Skeletal muscle satellite cell (primary cell): ENCODE data around the gene RPL23. TPM values are rescaled to one million over a fixed set of nuclear protein-coding genes. Genes with fewer than 3 reads are reported as not detected.

Experiments
- H3K27me3 ChIP-seq: 2 replicates; pipeline ENCODE4 v1.7.0; 2013; ENCODE audit warnings: low read length; ENCODE audit not compliant: control insufficient read depth, insufficient read depth
- H3K36me3 ChIP-seq: 2 replicates; pipeline ENCODE4 v1.7.0; 2013; ENCODE audit warnings: mild to moderate bottlenecking, control low read depth, low read length; ENCODE audit not compliant: insufficient read depth
- H3K4me1 ChIP-seq: 2 replicates; pipeline ENCODE4 v1.7.0; 2013; ENCODE audit warnings: low read length; ENCODE audit not compliant: control insufficient read depth, insufficient read depth
- H3K4me2 ChIP-seq: 2 replicates; pipeline ENCODE4 v1.7.0; 2013; ENCODE audit warnings: mild to moderate bottlenecking, low read length
- H3K4me3 ChIP-seq: 2 replicates; pipeline ENCODE4 v1.7.0; 2013; ENCODE audit warnings: low read length
- H3K9ac ChIP-seq: 2 replicates; pipeline ENCODE4 v1.7.0; 2013; ENCODE audit warnings: mild to moderate bottlenecking, low read depth, low read length, moderate library complexity
- H3K9me3 ChIP-seq: replicated peaks from 2 replicates; pipeline ENCODE4 v1.7.0; 2013; ENCODE audit warnings: mild to moderate bottlenecking, control low read depth, low read length
- total RNA-seq: library from RNA; depleted of rRNA; stranded (reverse); fragments of >200 nt; gene quantifications from 2 replicates; pipeline ENCODE4 v1.2.3, GENCODE V29; 2012; rRNA removed

RPL23 gene
- 1,089 and 1,655 TPM in 2 replicates for total RNA-seq

GRCh38 chr17:38853292-38854219 lies at the start of gene RPL23:
Gene RPL23 (minus strand): TSS chr17:38853721. CDS start chr17:38853710, 11 bp downstream.
- Histone ChIP-seq H3K4me3 (peak within 1 kb of the TSS; percentile 78), H3K27me3 (no peaks in the 10 kb centered on the region), H3K9ac (peak within 1 kb of the TSS; percentile 97), H3K4me1 (peaks cover 24% of the 10 kb centered on the region), H3K36me3 (peaks cover 47% of the 10 kb centered on the region), H3K4me2 (peak within 1 kb of the TSS; percentile 95), H3K9me3 (no peaks in the 10 kb centered on the region)

GRCh38 chr17:38900978-38901656 lies 47.6 kb upstream of the RPL23 start:
- H3K4me1 ChIP-seq: peaks cover 74% of the 10 kb centered on the region
- H3K9ac ChIP-seq: peak overlapping the region; percentile 55
- no peaks in the 10 kb centered on the region for H3K27me3 ChIP-seq
- H3K4me3 ChIP-seq: peak overlapping the region; percentile 26
- H3K4me2 ChIP-seq: peak overlapping the region; percentile 58
- no peaks in the 10 kb centered on the region for H3K9me3 ChIP-seq
- H3K36me3 ChIP-seq: peaks cover 71% of the 10 kb centered on the region

- H3K4me1 ChIP-seq: peaks cover 83% of the 10 kb centered on the region
- no peaks in the 10 kb centered on the region for H3K27me3 ChIP-seq
- H3K4me2 ChIP-seq: peak overlapping the region; percentile 68
- peak overlapping the region; percentile 49 for H3K9ac ChIP-seq
- H3K4me3 ChIP-seq: no peak overlapping the region
- H3K36me3 ChIP-seq: peaks cover 64% of the 10 kb centered on the region
- H3K9me3 ChIP-seq: no peaks in the 10 kb centered on the region
Observed at GRCh38 chr17:38899421-38899820, 45.9 kb upstream of the RPL23 start.

- H3K9ac ChIP-seq: peak overlapping the region; percentile 49
- H3K4me2 ChIP-seq: peak overlapping the region; percentile 68
- H3K4me1 ChIP-seq: peaks cover 88% of the 10 kb centered on the region
- no peaks in the 10 kb centered on the region for H3K9me3 ChIP-seq
- no peaks in the 10 kb centered on the region for H3K27me3 ChIP-seq
- peaks cover 64% of the 10 kb centered on the region for H3K36me3 ChIP-seq
- peak overlapping the region; percentile 44 for H3K4me3 ChIP-seq
Observed at GRCh38 chr17:38898812-38899348, 45.4 kb upstream of the RPL23 start.

DNA sequence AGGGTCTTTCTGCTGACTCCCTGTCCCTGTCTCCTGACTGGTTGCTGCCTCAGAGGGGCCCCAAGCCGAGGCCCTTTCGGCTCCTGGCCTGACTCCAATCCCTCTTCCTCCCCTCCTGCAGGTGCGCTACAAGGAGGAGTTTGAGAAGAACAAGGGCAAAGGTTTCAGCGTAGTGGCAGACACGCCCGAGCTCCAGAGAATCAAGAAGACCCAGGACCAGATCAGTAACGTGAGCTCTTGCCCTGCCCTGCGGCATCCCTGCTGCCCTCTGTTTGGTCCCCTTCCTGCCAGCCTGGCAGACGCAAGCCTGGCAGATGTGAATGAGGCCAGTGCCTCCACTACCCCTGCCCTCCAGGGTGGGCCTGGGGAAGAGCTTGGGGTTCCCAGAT lies 44.8 kb upstream of the RPL23 start:
- peaks cover 90% of the 10 kb centered on the region for H3K4me1 ChIP-seq
- H3K4me3 ChIP-seq: peak overlapping the region; percentile 44
- H3K27me3 ChIP-seq: no peaks in the 10 kb centered on the region

GRCh38 chr17:38897671-38898290 lies 44.3 kb upstream of the RPL23 start:
- Histone ChIP-seq H3K27me3 (no peaks in the 10 kb centered on the region), H3K4me3 (peak overlapping the region; percentile 44), H3K4me2 (peak overlapping the region; percentile 68), H3K36me3 (peaks cover 63% of the 10 kb centered on the region), H3K9ac (peak overlapping the region; percentile 49), H3K4me1 (peaks cover 95% of the 10 kb centered on the region), H3K9me3 (no peaks in the 10 kb centered on the region)

More for the DNA sequence above, 44.8 kb upstream of the RPL23 start:
- peak overlapping the region; percentile 49 for H3K9ac ChIP-seq
- H3K9me3 ChIP-seq: no peaks in the 10 kb centered on the region
- peak overlapping the region; percentile 68 for H3K4me2 ChIP-seq
- peaks cover 63% of the 10 kb centered on the region for H3K36me3 ChIP-seq

DNA sequence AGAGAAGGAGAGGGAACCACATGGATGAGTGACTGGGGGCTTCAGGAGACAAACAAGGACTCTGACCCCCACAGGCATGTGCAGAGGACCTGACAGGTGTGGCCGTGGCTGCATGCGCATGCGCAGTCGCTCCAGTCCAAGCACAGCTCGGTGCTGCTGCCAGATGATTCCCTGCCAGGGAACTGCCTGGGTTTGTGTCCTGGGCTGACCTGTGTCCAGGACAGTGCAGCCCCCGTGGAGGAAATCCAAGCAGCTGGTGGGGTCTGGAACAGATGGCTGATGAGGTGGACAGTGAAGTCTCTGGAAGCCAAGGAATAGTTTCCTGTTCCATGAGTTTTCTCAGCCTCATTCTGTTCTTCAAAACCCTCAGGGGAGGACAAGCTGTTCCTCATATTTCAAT lies 43.7 kb upstream of the RPL23 start:
- peak overlapping the region; percentile 49 for H3K9ac ChIP-seq
- peaks cover 98% of the 10 kb centered on the region for H3K4me1 ChIP-seq
- peaks cover 66% of the 10 kb centered on the region for H3K36me3 ChIP-seq

DNA sequence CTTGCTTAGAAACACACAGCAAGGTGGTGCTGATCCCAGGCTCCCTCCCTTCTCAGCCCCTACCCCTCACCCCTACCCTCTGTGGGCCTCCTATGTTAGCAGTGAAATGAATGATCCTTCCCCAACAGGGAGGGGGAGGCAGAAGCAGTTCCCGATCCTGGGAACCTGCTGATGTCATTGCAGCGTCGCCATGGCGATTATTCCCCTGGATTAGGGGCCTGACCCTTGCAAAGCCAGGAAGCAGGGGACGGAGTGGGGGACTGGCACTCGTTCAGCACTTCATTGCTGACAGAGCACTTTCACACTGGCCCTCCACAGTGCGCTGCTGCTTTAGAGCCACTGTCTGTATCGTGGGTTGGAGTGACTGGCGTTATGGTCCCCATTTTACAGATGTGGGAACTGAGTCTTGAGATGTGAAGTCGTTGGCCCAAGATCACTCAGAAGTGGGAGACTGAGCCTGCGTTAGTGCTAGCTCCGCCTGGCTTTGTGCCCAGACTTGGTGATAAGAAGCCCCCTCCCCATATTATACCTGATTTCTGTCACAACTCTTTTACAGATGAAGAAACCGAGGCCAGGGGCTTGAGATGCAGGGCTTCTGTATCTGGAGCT lies 42.9 kb upstream of the RPL23 start:
- no peak overlapping the region for H3K4me3 ChIP-seq
- H3K9me3 ChIP-seq: no peaks in the 10 kb centered on the region
- H3K27me3 ChIP-seq: no peaks in the 10 kb centered on the region
- peaks cover 96% of the 10 kb centered on the region for H3K4me1 ChIP-seq
- peak overlapping the region; percentile 19 for H3K9ac ChIP-seq
- peak overlapping the region; percentile 68 for H3K4me2 ChIP-seq
- H3K36me3 ChIP-seq: peaks cover 68% of the 10 kb centered on the region

More for the DNA sequence above, 43.7 kb upstream of the RPL23 start:
- peak overlapping the region; percentile 68 for H3K4me2 ChIP-seq
- H3K27me3 ChIP-seq: no peaks in the 10 kb centered on the region
- peak overlapping the region; percentile 18 for H3K4me3 ChIP-seq
- no peaks in the 10 kb centered on the region for H3K9me3 ChIP-seq

DNA sequence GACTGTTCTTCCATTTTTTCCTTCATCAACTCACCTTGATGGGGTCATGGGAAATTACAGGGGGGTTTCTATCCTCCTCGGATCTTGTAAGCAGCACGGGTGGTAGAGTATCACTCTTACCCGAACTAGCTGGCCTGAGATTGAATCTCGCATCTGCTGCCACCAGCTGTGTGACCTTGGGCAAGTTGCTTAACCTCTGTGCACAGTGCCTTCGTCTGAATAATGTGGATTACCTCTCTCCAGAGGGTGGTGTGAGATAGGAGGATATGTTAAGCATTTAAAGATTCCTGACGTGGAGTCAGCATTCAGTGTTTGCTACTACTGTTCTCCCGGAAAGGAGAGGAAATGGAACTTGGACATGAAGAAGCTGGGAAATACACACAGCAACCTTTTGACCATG lies 40.8 kb upstream of the RPL23 start:
- Histone ChIP-seq H3K9me3 (no peaks in the 10 kb centered on the region), H3K4me2 (peak overlapping the region; percentile 19), H3K4me3 (peak overlapping the region; percentile 9), H3K27me3 (no peaks in the 10 kb centered on the region), H3K9ac (peak overlapping the region; percentile 27), H3K36me3 (peaks cover 84% of the 10 kb centered on the region), H3K4me1 (peaks cover 75% of the 10 kb centered on the region)

GRCh38 chr17:38893607-38894006 lies 40.1 kb upstream of the RPL23 start:
- Histone ChIP-seq H3K4me1 (peaks cover 68% of the 10 kb centered on the region), H3K36me3 (peaks cover 84% of the 10 kb centered on the region), H3K9ac (peak overlapping the region; percentile 27), H3K4me2 (peak overlapping the region; percentile 34), H3K9me3 (no peaks in the 10 kb centered on the region), H3K27me3 (no peaks in the 10 kb centered on the region), H3K4me3 (no peak overlapping the region)
